Measurements from ENCODE around the gene ADCY5.
"Not testable (repeated sequence)": the region's sequence is repeated elsewhere in the genome, so short reads cannot be mapped to it uniquely, and the experiment has no call there.

ADCY5 gene

DNA sequence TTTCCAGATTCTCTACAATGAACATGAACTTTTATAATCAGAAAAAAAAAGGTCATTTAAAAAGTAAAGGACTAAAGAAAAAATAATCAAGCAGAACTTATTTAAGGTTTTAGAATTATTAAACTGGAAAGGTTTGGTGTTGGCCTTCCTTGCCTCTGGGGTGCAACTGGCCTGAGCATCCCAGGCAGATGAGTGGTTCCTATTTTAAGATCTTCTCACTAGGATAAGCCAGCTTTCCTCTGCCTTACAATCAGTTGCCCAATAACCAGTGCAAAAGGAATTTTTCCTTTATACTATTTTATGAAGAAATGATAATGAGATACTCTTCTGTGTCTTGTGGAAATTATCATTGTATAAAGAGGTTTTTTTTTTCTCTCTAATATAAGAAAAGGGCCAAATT, 190.5 kb downstream of the ADCY5 start:
- DNase-seq (ENCODE audit: low read depth), result no peak

GRCh38 chr3:123256256-123256655, 192.6 kb downstream of the ADCY5 start:
- DNase-seq (ENCODE audit: low read depth), result no peak

DNA sequence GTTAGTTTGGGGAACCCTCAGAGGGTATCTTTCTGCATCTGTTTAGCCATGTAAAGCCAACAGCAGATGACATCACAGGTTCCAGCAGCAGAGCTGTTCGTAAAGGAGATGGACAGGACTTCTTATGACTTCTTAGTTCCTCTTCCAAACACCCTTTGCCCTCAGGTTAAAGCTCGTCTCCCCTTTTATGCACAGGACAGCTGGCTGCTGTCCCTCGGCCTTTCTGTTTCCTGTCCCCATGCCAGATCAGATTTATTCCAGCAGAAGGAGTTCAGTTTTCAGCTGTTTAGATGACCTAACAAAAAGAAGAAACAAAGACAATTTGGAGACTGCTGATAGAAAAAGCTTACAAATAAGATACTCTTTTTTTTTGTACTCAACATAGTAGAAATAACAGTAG, 202.0 kb downstream of the ADCY5 start:
- DNase-seq (ENCODE audit: low read depth), result no peak

GRCh38 chr3:123244128-123244527, 204.8 kb downstream of the ADCY5 start:
- no peak for DNase-seq (ENCODE audit: low read depth)

DNA sequence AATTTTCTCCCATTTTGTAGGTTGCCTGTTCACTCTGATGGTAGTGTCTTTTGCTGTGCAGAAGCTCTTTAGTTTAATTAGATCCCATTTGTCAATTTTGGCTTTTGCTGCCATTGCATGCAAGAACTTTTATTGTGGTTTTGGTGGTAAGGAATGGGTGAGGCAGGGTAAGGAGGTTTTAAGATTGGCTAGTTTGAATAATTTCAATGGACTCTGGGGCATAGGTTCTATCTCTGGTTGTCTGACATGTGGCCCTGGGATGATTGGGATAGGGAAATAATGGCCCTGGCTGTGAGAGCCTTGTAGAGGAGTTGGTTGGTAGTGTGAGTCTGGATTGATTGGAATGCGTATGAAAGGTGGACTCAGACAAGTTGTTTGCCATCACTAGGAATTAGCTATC, 209.1 kb downstream of the ADCY5 start:
- DNase-seq (ENCODE audit: low read depth), result no peak

DNA sequence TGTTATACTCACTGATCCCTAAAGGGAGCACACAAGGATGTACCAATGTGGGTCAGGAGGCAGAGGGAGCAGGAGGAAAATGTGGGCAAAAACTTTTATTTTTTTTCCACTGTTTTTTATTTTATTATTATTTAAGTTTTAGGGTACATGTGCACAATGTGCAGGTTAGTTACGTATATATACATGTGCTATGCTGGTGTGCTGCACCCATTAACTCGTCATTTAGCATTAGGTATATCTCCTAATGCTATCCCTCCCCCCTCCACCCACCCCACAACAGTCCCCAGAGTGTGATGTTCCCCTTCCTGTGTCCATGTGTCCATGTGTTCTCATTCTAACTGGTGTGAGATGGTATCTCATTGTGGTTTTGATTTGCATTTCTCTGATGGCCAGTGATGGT, 209.7 kb downstream of the ADCY5 start:
- not testable (repeated sequence) for DNase-seq (ENCODE audit: low read depth)

GRCh38 chr3:123236902-123237301, 212.0 kb downstream of the ADCY5 start:
- no peak for DNase-seq (ENCODE audit: low read depth)
